Breast epithelium (tissue), 3 donors: Measurements from ENCODE around the gene PKIB.

Experiments
- CTCF ChIP-seq, 3 donors: fragments of 450-650 bp; IDR thresholded peaks; one replicate each; pipeline ENCODE4 v1.5.1; 2016 to 2017; ENCODE audit warnings: antibody characterized with exemption in 3 of 3, mild to moderate bottlenecking in 3 of 3, moderate library complexity in 3 of 3
- POLR2A ChIP-seq: fragments of 450-650 bp; IDR thresholded peaks from one replicate; pipeline ENCODE4 v1.6.1; 2016; ENCODE audit warnings: antibody characterized with exemption, mild to moderate bottlenecking, moderate library complexity
- POLR2AphosphoS5 ChIP-seq, 3 donors: sonication (generic); formaldehyde crosslinking; IDR thresholded peaks; one replicate each; pipeline ENCODE4 v1.6.1; 2017; ENCODE audit warnings: antibody characterized with exemption in 3 of 3

- no peak for TF ChIP-seq POLR2AphosphoS5 (IDR thresholded peaks at IDR 0.05)
- no peak for TF ChIP-seq CTCF (IDR thresholded peaks at IDR 0.05)
- TF ChIP-seq POLR2A, result no peak
These were observed 85.0 kb downstream of the PKIB start for GRCh38 chr6:122695188-122695587.
